CD14-positive monocyte (primary cell): ENCODE data around the gene CHST15. TPM values are rescaled to one million over a fixed set of nuclear protein-coding genes. Genes with fewer than 3 reads are reported as not detected.
A peak's percentile ranks its signal among the peaks of the same experiment; 100 is the strongest.

Source experiments
- DNase-seq, 3 donors: peaks; one replicate each; pipeline ENCODE4 v3.0.0-alpha.2; 2011 to 2022
- H2AFZ ChIP-seq: 2 replicates; pipeline ENCODE4 v1.6.0; 2012; ENCODE audit warnings: mild to moderate bottlenecking, low read depth, low read length, inconsistent platforms; ENCODE audit not compliant: insufficient read depth, poor library complexity, severe bottlenecking
- H3K27ac ChIP-seq, 2 donors: 1 replicate in 1 of 2; 2 replicates in 1 of 2; pipeline ENCODE4 v1.5.1; 2012 to 2013; ENCODE audit warnings: low read length in 2 of 2, control low read depth in 1 of 2, inconsistent platforms in 1 of 2, low read depth in 1 of 2, mild to moderate bottlenecking in 1 of 2
- H3K27me3 ChIP-seq, 2 donors: one replicate each; pipeline versions ENCODE4 v1.6.0 to v1.6.1; 2011 to 2013; ENCODE audit warnings: low read length in 2 of 2; ENCODE audit not compliant: control insufficient read depth in 2 of 2, insufficient read depth in 2 of 2
- H3K36me3 ChIP-seq, 2 donors: replicated peaks in 1 of 2; 1 replicate in 1 of 2; 2 replicates in 1 of 2; pipeline versions ENCODE4 v1.5.1 to v1.6.1; 2012 to 2013; ENCODE audit warnings: low read length in 2 of 2, control low read depth in 1 of 2, inconsistent platforms in 1 of 2, mild to moderate bottlenecking in 1 of 2; ENCODE audit not compliant: insufficient read depth in 2 of 2, control insufficient read depth in 1 of 2
- H3K4me1 ChIP-seq, 2 donors: 1 replicate in 1 of 2; 2 replicates in 1 of 2; pipeline versions ENCODE4 v1.5.1 to v1.6.1; 2012 to 2013; ENCODE audit warnings: low read length in 2 of 2, control low read depth in 1 of 2, inconsistent platforms in 1 of 2, mild to moderate bottlenecking in 1 of 2, moderate library complexity in 1 of 2; ENCODE audit not compliant: insufficient read depth in 2 of 2, control insufficient read depth in 1 of 2
- H3K4me2 ChIP-seq: replicated peaks from 2 replicates; pipeline ENCODE3; 2012; ENCODE audit warnings: low read length, moderate library complexity, mild to moderate bottlenecking; ENCODE audit not compliant: poor library complexity, severe bottlenecking; ENCODE audit errors: extremely low read depth
- H3K4me3 ChIP-seq, 3 experiments: fragments of 200-600 bp in 1 of 3; sonication (generic) in 1 of 3; replicated peaks in 1 of 3; 1 replicate in 2 of 3; 2 replicates in 1 of 3; pipeline ENCODE4 v1.5.1; 2011 to 2013; ENCODE audit warnings: low read length in 3 of 3, mild to moderate bottlenecking in 3 of 3, control low read depth in 2 of 3, low read depth in 2 of 3, inconsistent platforms in 1 of 3, moderate library complexity in 1 of 3
- H3K79me2 ChIP-seq: 2 replicates; pipeline ENCODE4 v1.6.0; 2012; ENCODE audit warnings: mild to moderate bottlenecking, control low read depth, inconsistent platforms, low read length, moderate library complexity; ENCODE audit not compliant: insufficient read depth
- H3K9ac ChIP-seq: 2 replicates; pipeline ENCODE4 v1.6.0; 2017; ENCODE audit warnings: low read length, mild to moderate bottlenecking; ENCODE audit not compliant: insufficient read depth, poor library complexity, severe bottlenecking
- H3K9me3 ChIP-seq, 2 donors: replicated peaks in 1 of 2; 1 replicate in 1 of 2; 2 replicates in 1 of 2; pipeline versions ENCODE4 v1.5.1 to v1.6.1; 2012 to 2013; ENCODE audit warnings: low read length in 2 of 2, control low read depth in 1 of 2; ENCODE audit not compliant: control insufficient read depth in 1 of 2, insufficient read depth in 1 of 2
- H4K20me1 ChIP-seq: 2 replicates; pipeline ENCODE4 v1.6.0; 2012; ENCODE audit warnings: mild to moderate bottlenecking, low read length, control low read depth, moderate library complexity; ENCODE audit not compliant: insufficient read depth
- H3K27ac Mint-ChIP-seq, 7 donors: one replicate each; pipeline ENCODE4 v1.8.0; 2020; ENCODE audit warnings: mild to moderate bottlenecking in 7 of 7, mixed read lengths in 7 of 7, moderate library complexity in 6 of 7, inconsistent platforms in 2 of 7
- H3K27me3 Mint-ChIP-seq, 3 donors: one replicate each; pipeline ENCODE4 v1.8.0; 2021 to 2022; ENCODE audit warnings: low read depth in 3 of 3, mild to moderate bottlenecking in 3 of 3, mixed read lengths in 3 of 3, moderate library complexity in 3 of 3, inconsistent platforms in 1 of 3
- H3K36me3 Mint-ChIP-seq, 2 donors: one replicate each; pipeline ENCODE4 v1.8.0; 2020; ENCODE audit warnings: mixed read lengths in 2 of 2, inconsistent platforms in 1 of 2, mild to moderate bottlenecking in 1 of 2
- H3K4me1 Mint-ChIP-seq: one replicate; pipeline ENCODE4 v1.8.0; 2020; ENCODE audit warnings: mild to moderate bottlenecking, mixed read lengths
- H3K4me3 Mint-ChIP-seq, 2 donors: one replicate each; pipeline ENCODE4 v1.8.0; 2020; ENCODE audit warnings: mild to moderate bottlenecking in 2 of 2, mixed read lengths in 2 of 2, moderate library complexity in 1 of 2
- H3K9me3 Mint-ChIP-seq, 7 donors: one replicate each; pipeline ENCODE4 v1.8.0; 2020 to 2022; ENCODE audit warnings: mixed read lengths in 7 of 7, mild to moderate bottlenecking in 6 of 7, moderate library complexity in 6 of 7, inconsistent platforms in 2 of 7
- WGBS: methylation state at CpG from one replicate; pipeline ENCODE4 v1.1.5; 2013; ENCODE audit warnings: missing lambda C conversion rate; ENCODE audit not compliant: insufficient coverage; 5-methylcytosine and 5-hydroxymethylcytosine counted together
- intact Hi-C, 2 donors: fragments of 100-400 bp; cut with micrococcal nuclease; formaldehyde crosslinking; loops; one replicate each; pipeline versions ENCODE4 v1.15.0 to v1.15.1; 2023
- polyA plus RNA-seq, 3 donors: library from polyadenylated mRNA; depleted of rRNA in 1 of 3; unstranded in 2 of 3; stranded (reverse) in 1 of 3; fragments of 300-500 nt in 2 of 3; fragments of >200 nt in 1 of 3; fragmentation: Illumina TruSeq in 2 of 3; gene quantifications; 1 replicate in 2 of 3; 2 replicates in 1 of 3; pipeline ENCODE4 v1.2.3, GENCODE V29; 2012 to 2021
- TF ChIP-seq, protein P1 (sequence below): fragments of 200-600 bp; IDR thresholded peaks from one replicate; pipeline ENCODE4 v1.8.0; 2022; ENCODE audit warnings: antibody characterized with exemption, mild to moderate bottlenecking

The CHST15 gene
- polyA plus RNA-seq, 3 donors = 54.4 to 106 (median 87.5) TPM

DNA sequence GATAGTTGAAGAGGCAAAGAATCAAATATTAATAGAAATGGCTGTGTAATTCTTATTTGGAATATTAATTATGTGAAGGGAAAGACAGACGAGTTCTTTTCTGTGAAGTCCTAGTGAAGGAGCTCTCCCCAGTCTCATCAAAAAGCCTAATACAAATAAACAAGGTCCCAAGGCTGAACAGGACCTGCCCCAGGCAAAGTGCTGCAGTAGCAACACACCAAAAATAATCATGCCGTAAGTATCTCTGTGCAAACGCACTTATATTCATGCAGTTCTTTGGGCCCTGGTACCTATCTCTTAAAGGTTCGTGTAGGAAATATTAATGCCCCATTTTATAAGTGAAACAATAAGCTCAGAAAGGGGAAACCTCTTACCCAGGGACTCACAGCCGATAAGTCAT, 12.2 kb upstream of the CHST15 start:
- Mint-ChIP-seq H3K4me1 (peaks cover 26% of the 10 kb centered on the region), H3K27ac (peak overlapping the region in 1 of 7 donors; percentile 16), H3K4me3 (no peak overlapping the region), H3K9me3 (peaks cover 3 to 9% (median 7%) of the 10 kb centered on the region in 7 donors), H3K36me3 (peaks cover 5 to 9% of the 10 kb centered on the region in 2 donors), H3K27me3 (peaks cover 36 to 49% (median 48%) of the 10 kb centered on the region in 3 donors)
- DNase-seq = no peak
- Histone ChIP-seq H4K20me1 (no peaks in the 10 kb centered on the region), H3K36me3 (no peaks in the 10 kb centered on the region), H3K27me3 (peaks cover 0 to 16% of the 10 kb centered on the region in 2 donors), H3K9ac (no peak overlapping the region), H3K4me1 (peaks cover 11 to 14% of the 10 kb centered on the region in 2 donors), H3K4me2 (peak overlapping the region; percentile 4), H3K9me3 (peaks cover 0 to 6% of the 10 kb centered on the region in 2 donors), H3K4me3 (no peak overlapping the region), H3K79me2 (no peaks in the 10 kb centered on the region), H2AFZ (no peak overlapping the region), H3K27ac (no peak overlapping the region)
- intact Hi-C loops = no loop called here
- 67% methylated on average over 1 of the region's 5 CpGs for WGBS
- TF ChIP-seq, protein P1, sequence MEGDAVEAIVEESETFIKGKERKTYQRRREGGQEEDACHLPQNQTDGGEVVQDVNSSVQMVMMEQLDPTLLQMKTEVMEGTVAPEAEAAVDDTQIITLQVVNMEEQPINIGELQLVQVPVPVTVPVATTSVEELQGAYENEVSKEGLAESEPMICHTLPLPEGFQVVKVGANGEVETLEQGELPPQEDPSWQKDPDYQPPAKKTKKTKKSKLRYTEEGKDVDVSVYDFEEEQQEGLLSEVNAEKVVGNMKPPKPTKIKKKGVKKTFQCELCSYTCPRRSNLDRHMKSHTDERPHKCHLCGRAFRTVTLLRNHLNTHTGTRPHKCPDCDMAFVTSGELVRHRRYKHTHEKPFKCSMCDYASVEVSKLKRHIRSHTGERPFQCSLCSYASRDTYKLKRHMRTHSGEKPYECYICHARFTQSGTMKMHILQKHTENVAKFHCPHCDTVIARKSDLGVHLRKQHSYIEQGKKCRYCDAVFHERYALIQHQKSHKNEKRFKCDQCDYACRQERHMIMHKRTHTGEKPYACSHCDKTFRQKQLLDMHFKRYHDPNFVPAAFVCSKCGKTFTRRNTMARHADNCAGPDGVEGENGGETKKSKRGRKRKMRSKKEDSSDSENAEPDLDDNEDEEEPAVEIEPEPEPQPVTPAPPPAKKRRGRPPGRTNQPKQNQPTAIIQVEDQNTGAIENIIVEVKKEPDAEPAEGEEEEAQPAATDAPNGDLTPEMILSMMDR = no peak

DNA sequence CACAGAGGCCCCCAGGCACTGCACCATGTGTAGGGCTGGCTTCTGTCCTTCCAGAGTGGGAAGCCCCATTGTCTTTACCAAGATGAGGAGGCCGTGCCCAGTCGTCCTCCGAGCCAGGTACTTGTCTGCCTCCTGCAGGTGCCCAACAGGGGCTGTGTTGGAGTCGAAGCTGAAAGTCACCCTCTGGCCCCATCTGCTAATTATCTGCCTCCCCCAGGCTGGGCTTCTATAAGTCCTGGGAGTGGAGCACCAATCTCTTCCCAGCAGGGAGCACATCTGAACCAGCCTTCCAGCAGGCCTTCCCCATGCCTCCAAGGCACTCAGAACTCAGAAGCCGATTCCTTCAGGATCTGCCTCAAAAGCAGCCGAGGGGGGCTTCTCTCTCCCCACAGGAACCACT, 11.6 kb upstream of the CHST15 start:
- TF ChIP-seq, protein P1 = no peak
- peaks cover 29% of the 10 kb centered on the region for H3K4me1 Mint-ChIP-seq
- no peak overlapping the region for H3K27ac ChIP-seq
- H3K36me3 Mint-ChIP-seq = peaks cover 7 to 10% of the 10 kb centered on the region in 2 donors
- 94% methylated on average over 6 of the region's 6 CpGs for WGBS
- H4K20me1 ChIP-seq = no peaks in the 10 kb centered on the region
- no peak overlapping the region for H3K4me3 Mint-ChIP-seq
- peaks cover 0 to 10% of the 10 kb centered on the region in 2 donors for H3K9me3 ChIP-seq
- intact Hi-C loops = no loop called here
- H3K4me1 ChIP-seq = peaks cover 14 to 20% of the 10 kb centered on the region in 2 donors
- no peaks in the 10 kb centered on the region for H3K79me2 ChIP-seq
- H3K4me2 ChIP-seq = no peak overlapping the region
- no peaks in the 10 kb centered on the region for H3K36me3 ChIP-seq
- peaks cover 5 to 14% (median 12%) of the 10 kb centered on the region in 7 donors for H3K9me3 Mint-ChIP-seq
- peaks cover 0 to 16% of the 10 kb centered on the region in 2 donors for H3K27me3 ChIP-seq
- H3K9ac ChIP-seq = no peak overlapping the region
- peak overlapping the region in 1 of 7 donors; percentile 4 for H3K27ac Mint-ChIP-seq
- no peak overlapping the region for H2AFZ ChIP-seq
- H3K4me3 ChIP-seq = no peak overlapping the region
- H3K27me3 Mint-ChIP-seq = peaks cover 38 to 49% (median 47%) of the 10 kb centered on the region in 3 donors
- DNase-seq = no peak
